ENCODE results near the gene GAS7. TPM values are rescaled to one million over a fixed set of nuclear protein-coding genes. Genes with fewer than 3 reads are reported as not detected.
A peak's percentile ranks its signal among the peaks of the same experiment; 100 is the strongest.

Gene GAS7
- total RNA-seq, 4 donors from 2014 or later, result 62.6 to 122 (median 77.0) TPM

DNA sequence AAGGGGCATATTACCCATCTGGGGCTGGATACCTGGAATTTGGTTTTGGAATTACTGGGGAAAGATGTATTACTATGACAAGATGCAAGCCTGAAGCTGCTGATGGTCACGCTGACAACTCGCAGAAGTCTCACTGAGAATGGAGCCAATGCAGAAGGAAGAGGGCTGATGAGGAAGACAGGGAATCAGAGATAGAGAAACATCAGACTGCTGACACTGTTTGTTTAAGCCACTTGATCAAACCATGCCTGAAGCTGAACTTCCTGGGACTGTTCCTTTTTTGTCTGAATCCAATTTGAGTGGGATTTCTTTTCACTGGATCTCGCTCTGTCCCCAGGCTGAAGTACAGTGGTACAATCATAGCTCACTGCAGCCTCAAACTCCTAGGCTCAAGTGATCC is 133.9 kb downstream of the GAS7 start:
- WGBS, 2 donors (ENCODE audit: low coverage in 1 of 2), result 100% methylated on average over 1 of the region's 3 CpGs
- TF ChIP-seq, protein P1, sequence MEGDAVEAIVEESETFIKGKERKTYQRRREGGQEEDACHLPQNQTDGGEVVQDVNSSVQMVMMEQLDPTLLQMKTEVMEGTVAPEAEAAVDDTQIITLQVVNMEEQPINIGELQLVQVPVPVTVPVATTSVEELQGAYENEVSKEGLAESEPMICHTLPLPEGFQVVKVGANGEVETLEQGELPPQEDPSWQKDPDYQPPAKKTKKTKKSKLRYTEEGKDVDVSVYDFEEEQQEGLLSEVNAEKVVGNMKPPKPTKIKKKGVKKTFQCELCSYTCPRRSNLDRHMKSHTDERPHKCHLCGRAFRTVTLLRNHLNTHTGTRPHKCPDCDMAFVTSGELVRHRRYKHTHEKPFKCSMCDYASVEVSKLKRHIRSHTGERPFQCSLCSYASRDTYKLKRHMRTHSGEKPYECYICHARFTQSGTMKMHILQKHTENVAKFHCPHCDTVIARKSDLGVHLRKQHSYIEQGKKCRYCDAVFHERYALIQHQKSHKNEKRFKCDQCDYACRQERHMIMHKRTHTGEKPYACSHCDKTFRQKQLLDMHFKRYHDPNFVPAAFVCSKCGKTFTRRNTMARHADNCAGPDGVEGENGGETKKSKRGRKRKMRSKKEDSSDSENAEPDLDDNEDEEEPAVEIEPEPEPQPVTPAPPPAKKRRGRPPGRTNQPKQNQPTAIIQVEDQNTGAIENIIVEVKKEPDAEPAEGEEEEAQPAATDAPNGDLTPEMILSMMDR (IDR thresholded peaks at IDR 0.05), result no peak
- no peak for TF ChIP-seq POLR2A (IDR thresholded peaks at IDR 0.05)
- no peak for TF ChIP-seq EP300 (IDR thresholded peaks at IDR 0.05)
- TF ChIP-seq POLR2AphosphoS5 (IDR thresholded peaks at IDR 0.05), result no peak
- Histone ChIP-seq H3K27ac (peak overlapping the region in 1 of 4 donors; percentile 63), H3K36me3 (no peaks in the 10 kb centered on the region), H3K27me3 (no peaks in the 10 kb centered on the region), H3K4me1 (peaks cover 0 to 54% (median 27%) of the 10 kb centered on the region in 3 donors), H3K9me3 (peaks cover 0 to 5% (median 0%) of the 10 kb centered on the region in 3 donors), H3K4me3 (no peak overlapping the region)
- ATAC-seq, result no peak

DNA sequence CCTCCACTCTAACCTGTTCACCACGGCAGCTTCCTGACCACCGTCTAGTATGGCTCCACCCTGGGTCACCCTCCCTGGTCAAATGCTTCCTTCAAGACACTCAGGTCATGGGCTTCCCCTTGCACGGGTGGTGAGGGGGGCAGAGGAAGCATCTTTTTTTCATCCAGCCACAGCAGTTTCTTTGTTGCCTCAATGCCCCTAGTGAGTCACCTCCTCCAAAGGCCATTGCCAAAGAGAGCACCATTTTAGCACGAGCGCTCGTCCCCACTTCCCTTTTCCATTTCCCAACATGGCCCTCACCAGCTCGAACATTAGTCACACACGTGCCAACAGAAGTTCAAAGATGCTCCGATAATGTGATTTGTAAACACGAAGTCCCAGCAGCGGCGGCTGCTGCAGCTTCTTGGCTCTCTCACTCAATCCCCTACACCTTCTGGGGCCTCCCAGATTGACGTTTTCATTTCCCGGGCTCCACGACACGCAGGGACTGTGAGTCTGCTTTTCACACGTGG is 134.6 kb downstream of the GAS7 start:
- WGBS, 2 donors (ENCODE audit: low coverage in 1 of 2), result 29 to 66% methylated on average over 13 to 15 of the region's 17 CpGs
- H3K27me3 ChIP-seq, result no peaks in the 10 kb centered on the region
- peak overlapping the region in 3 of 4 donors; percentile 35 to 77 (median 60) for H3K27ac ChIP-seq
- peak; percentile 20 for ATAC-seq
- no peak for TF ChIP-seq EP300 (IDR thresholded peaks at IDR 0.05)
- no peak for TF ChIP-seq POLR2A (IDR thresholded peaks at IDR 0.05)
- peak; percentile 33 for TF ChIP-seq POLR2AphosphoS5 (IDR thresholded peaks at IDR 0.05)
- no peaks in the 10 kb centered on the region for H3K36me3 ChIP-seq
- H3K4me3 ChIP-seq, result no peak overlapping the region
- H3K9me3 ChIP-seq, result peaks cover 0 to 5% (median 0%) of the 10 kb centered on the region in 3 donors
- H3K4me1 ChIP-seq, result peaks cover 0 to 54% (median 31%) of the 10 kb centered on the region in 3 donors

GRCh38 chr17:10062691-10063385 is 135.6 kb downstream of the GAS7 start:
- H3K27me3 ChIP-seq, result no peaks in the 10 kb centered on the region
- H3K4me1 ChIP-seq, result peaks cover 0 to 57% (median 31%) of the 10 kb centered on the region in 3 donors
- H3K36me3 ChIP-seq, result no peaks in the 10 kb centered on the region
- peaks cover 0 to 5% (median 0%) of the 10 kb centered on the region in 3 donors for H3K9me3 ChIP-seq
- WGBS, 2 donors (ENCODE audit: low coverage in 1 of 2), result 79 to 97% methylated on average over 10 to 11 of the region's 14 CpGs
- ATAC-seq, result no peak
- TF ChIP-seq, protein P1 (IDR thresholded peaks at IDR 0.05), result no peak
- TF ChIP-seq POLR2AphosphoS5 (IDR thresholded peaks at IDR 0.05) (no peak), EP300 (IDR thresholded peaks at IDR 0.05) (no peak), POLR2A (IDR thresholded peaks at IDR 0.05) (no peak)
- peak overlapping the region in 3 of 4 donors; percentile 35 to 77 (median 60) for H3K27ac ChIP-seq
- H3K4me3 ChIP-seq, result no peak overlapping the region

GRCh38 chr17:10061111-10061845 is 137.1 kb downstream of the GAS7 start:
- ATAC-seq, result peak; percentile 29

More at GRCh38 chr17:10061111-10061845, 137.1 kb downstream of the GAS7 start:
- H3K27me3 ChIP-seq, result no peaks in the 10 kb centered on the region
- H3K4me1 ChIP-seq, result peaks cover 0 to 57% (median 31%) of the 10 kb centered on the region in 3 donors
- no peak overlapping the region for H3K4me3 ChIP-seq
- peak overlapping the region in 3 of 4 donors; percentile 60 to 80 (median 77) for H3K27ac ChIP-seq
- WGBS, 2 donors (ENCODE audit: low coverage in 1 of 2), result 51 to 66% methylated on average over 4 to 12 of the region's 13 CpGs
- no peaks in the 10 kb centered on the region for H3K36me3 ChIP-seq
- TF ChIP-seq POLR2A (IDR thresholded peaks at IDR 0.05) (no peak), EP300 (IDR thresholded peaks at IDR 0.05) (no peak), POLR2AphosphoS5 (IDR thresholded peaks at IDR 0.05) (no peak)
- TF ChIP-seq, protein P1 (IDR thresholded peaks at IDR 0.05), result no peak
- peaks cover 0 to 5% (median 0%) of the 10 kb centered on the region in 3 donors for H3K9me3 ChIP-seq

Measured in gastroesophageal sphincter (tissue), 4 donors.